ENCODE results near the gene PPP1R2. TPM values are rescaled to one million over a fixed set of nuclear protein-coding genes. Genes with fewer than 3 reads are reported as not detected.
A peak's percentile ranks its signal among the peaks of the same experiment; 100 is the strongest.

Gene PPP1R2
- total and polyA plus RNA-seq, 2 of the 13 experiments (the other 11 are each of a cell fraction or from before 2014, with no cell fraction given): 36.5 to 86.5 TPM

- TF ChIP-seq, protein P1, sequence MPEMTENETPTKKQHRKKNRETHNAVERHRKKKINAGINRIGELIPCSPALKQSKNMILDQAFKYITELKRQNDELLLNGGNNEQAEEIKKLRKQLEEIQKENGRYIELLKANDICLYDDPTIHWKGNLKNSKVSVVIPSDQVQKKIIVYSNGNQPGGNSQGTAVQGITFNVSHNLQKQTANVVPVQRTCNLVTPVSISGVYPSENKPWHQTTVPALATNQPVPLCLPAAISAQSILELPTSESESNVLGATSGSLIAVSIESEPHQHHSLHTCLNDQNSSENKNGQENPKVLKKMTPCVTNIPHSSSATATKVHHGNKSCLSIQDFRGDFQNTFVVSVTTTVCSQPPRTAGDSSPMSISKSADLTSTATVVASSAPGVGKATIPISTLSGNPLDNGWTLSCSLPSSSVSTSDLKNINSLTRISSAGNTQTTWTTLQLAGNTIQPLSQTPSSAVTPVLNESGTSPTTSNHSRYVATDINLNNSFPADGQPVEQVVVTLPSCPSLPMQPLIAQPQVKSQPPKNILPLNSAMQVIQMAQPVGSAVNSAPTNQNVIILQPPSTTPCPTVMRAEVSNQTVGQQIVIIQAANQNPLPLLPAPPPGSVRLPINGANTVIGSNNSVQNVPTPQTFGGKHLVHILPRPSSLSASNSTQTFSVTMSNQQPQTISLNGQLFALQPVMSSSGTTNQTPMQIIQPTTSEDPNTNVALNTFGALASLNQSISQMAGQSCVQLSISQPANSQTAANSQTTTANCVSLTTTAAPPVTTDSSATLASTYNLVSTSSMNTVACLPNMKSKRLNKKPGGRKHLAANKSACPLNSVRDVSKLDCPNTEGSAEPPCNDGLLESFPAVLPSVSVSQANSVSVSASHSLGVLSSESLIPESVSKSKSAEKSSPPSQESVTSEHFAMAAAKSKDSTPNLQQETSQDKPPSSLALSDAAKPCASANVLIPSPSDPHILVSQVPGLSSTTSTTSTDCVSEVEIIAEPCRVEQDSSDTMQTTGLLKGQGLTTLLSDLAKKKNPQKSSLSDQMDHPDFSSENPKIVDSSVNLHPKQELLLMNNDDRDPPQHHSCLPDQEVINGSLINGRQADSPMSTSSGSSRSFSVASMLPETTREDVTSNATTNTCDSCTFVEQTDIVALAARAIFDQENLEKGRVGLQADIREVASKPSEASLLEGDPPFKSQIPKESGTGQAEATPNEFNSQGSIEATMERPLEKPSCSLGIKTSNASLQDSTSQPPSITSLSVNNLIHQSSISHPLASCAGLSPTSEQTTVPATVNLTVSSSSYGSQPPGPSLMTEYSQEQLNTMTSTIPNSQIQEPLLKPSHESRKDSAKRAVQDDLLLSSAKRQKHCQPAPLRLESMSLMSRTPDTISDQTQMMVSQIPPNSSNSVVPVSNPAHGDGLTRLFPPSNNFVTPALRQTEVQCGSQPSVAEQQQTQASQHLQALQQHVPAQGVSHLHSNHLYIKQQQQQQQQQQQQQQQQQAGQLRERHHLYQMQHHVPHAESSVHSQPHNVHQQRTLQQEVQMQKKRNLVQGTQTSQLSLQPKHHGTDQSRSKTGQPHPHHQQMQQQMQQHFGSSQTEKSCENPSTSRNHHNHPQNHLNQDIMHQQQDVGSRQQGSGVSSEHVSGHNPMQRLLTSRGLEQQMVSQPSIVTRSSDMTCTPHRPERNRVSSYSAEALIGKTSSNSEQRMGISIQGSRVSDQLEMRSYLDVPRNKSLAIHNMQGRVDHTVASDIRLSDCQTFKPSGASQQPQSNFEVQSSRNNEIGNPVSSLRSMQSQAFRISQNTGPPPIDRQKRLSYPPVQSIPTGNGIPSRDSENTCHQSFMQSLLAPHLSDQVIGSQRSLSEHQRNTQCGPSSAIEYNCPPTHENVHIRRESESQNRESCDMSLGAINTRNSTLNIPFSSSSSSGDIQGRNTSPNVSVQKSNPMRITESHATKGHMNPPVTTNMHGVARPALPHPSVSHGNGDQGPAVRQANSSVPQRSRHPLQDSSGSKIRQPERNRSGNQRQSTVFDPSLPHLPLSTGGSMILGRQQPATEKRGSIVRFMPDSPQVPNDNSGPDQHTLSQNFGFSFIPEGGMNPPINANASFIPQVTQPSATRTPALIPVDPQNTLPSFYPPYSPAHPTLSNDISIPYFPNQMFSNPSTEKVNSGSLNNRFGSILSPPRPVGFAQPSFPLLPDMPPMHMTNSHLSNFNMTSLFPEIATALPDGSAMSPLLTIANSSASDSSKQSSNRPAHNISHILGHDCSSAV (CRISPR knock-in tag; IDR thresholded peaks at IDR 0.05; ENCODE audit: borderline replicate concordance): no peak
- TF ChIP-seq NFYC (CRISPR knock-in tag; IDR thresholded peaks at IDR 0.05) (no peak), ZNF496 (CRISPR knock-in tag; IDR thresholded peaks at IDR 0.05; ENCODE audit: insufficient replicate concordance) (no peak), ZNF609 (CRISPR knock-in tag; IDR thresholded peaks at IDR 0.05; ENCODE audit: borderline replicate concordance) (no peak), TFE3 (CRISPR knock-in tag; IDR thresholded peaks at IDR 0.05) (no peak), NFKB2 (CRISPR knock-in tag; IDR thresholded peaks at IDR 0.05; ENCODE audit: borderline replicate concordance) (no peak), ISX (CRISPR knock-in tag; conservative IDR thresholded peaks at IDR 0.05) (no peak), NR3C1 (CRISPR knock-in tag; IDR thresholded peaks at IDR 0.05) (no peak), HMG20A (CRISPR knock-in tag; IDR thresholded peaks at IDR 0.05; ENCODE audit: borderline replicate concordance) (peak; percentile 78; the same call in 1 of the 2 replicates), ZNF17 (CRISPR knock-in tag; IDR thresholded peaks at IDR 0.05) (no peak), EEA1 (CRISPR knock-in tag; IDR thresholded peaks at IDR 0.05; ENCODE audit: borderline replicate concordance) (no peak), GTF2F1 (IDR thresholded peaks at IDR 0.05; ENCODE audit: low read length) (no peak), GATAD2A (CRISPR knock-in tag; IDR thresholded peaks at IDR 0.05) (no peak), ZNF331 (CRISPR knock-in tag; IDR thresholded peaks at IDR 0.05) (0 out of 2 replicates have a peak, but pooled peaks have one; percentile 2), ZNF251 (CRISPR knock-in tag; IDR thresholded peaks at IDR 0.05) (no peak), PAF1 (CRISPR knock-in tag; IDR thresholded peaks at IDR 0.05) (no peak), ZMYM2 (CRISPR knock-in tag; IDR thresholded peaks at IDR 0.05) (no peak)
Measured at GRCh38 chr3:195548501-195548900, 5.4 kb upstream of the PPP1R2 start (continued).
